Spleen (tissue), 11 donors: ENCODE results near the gene MLNR. TPM values are rescaled to one million over a fixed set of nuclear protein-coding genes. Genes with fewer than 3 reads are reported as not detected.

ENCODE experiments used
- DNase-seq: peaks from one replicate; pipeline ENCODE4 v3.0.0-alpha.2; 2020
- H3K27ac ChIP-seq, 8 donors: fragments of 200-600 bp; sonication (generic) in 7 of 8; 1 replicate in 4 of 8; 2 replicates in 4 of 8; pipeline versions ENCODE4 v1.5.0 to v1.8.0; 2016 to 2021; ENCODE audit warnings: inconsistent platforms in 4 of 8, mild to moderate bottlenecking in 4 of 8, moderate library complexity in 1 of 8
- H3K27me3 ChIP-seq, 7 donors: fragments of 200-600 bp; sonication (generic) in 6 of 7; replicated peaks in 1 of 7; 1 replicate in 4 of 7; 2 replicates in 3 of 7; pipeline versions ENCODE4 v1.5.0 to v1.8.0; 2016 to 2021; ENCODE audit warnings: inconsistent platforms in 3 of 7, mild to moderate bottlenecking in 1 of 7
- H3K36me3 ChIP-seq, 6 donors: fragments of 200-600 bp; sonication (generic) in 5 of 6; 1 replicate in 4 of 6; 2 replicates in 2 of 6; pipeline versions ENCODE4 v1.5.0 to v1.8.0; 2016 to 2021; ENCODE audit warnings: inconsistent platforms in 2 of 6
- H3K4me1 ChIP-seq, 6 donors: fragments of 200-600 bp; sonication (generic) in 5 of 6; 1 replicate in 3 of 6; 2 replicates in 3 of 6; pipeline versions ENCODE4 v1.5.0 to v1.8.0; 2016 to 2021; ENCODE audit warnings: inconsistent platforms in 3 of 6
- H3K4me3 ChIP-seq, 8 donors: fragments of 200-600 bp; sonication (generic) in 7 of 8; 1 replicate in 4 of 8; 2 replicates in 4 of 8; pipeline versions ENCODE4 v1.5.0 to v1.8.0; 2016 to 2021; ENCODE audit warnings: inconsistent platforms in 4 of 8, mild to moderate bottlenecking in 4 of 8, moderate library complexity in 2 of 8
- H3K9me3 ChIP-seq, 8 donors: fragments of 200-600 bp; sonication (generic) in 7 of 8; 1 replicate in 4 of 8; 2 replicates in 4 of 8; pipeline versions ENCODE4 v1.5.0 to v1.8.0; 2016 to 2021; ENCODE audit warnings: inconsistent platforms in 4 of 8
- CTCF ChIP-seq, 11 experiments: fragments of 200-600 bp in 7 of 11; fragments of 450-650 bp in 4 of 11; sonication (generic) in 4 of 11; IDR thresholded peaks in 8 of 11; conservative IDR thresholded peaks in 3 of 11; 1 replicate in 7 of 11; 2 replicates in 4 of 11; pipeline versions ENCODE4 v1.4.0 to v1.8.0; 2016 to 2021; ENCODE audit warnings: antibody characterized with exemption in 11 of 11, inconsistent platforms in 4 of 11, mild to moderate bottlenecking in 1 of 11
- POLR2A ChIP-seq, 3 donors: fragments of 450-650 bp; IDR thresholded peaks; one replicate each; pipeline ENCODE4 v1.5.1; 2017; ENCODE audit warnings: antibody characterized with exemption in 3 of 3, mild to moderate bottlenecking in 1 of 3
- POLR2AphosphoS5 ChIP-seq, 3 donors: sonication (generic); formaldehyde crosslinking; IDR thresholded peaks; one replicate each; pipeline ENCODE4 v1.5.1; 2017; ENCODE audit warnings: antibody characterized with exemption in 3 of 3
- WGBS, 5 donors: extraction: QIAGEN DNeasy Blood & Tissue Kit in 3 of 5; methylation state at CpG; one replicate each; pipeline versions ENCODE4 v1.1.5 to v1.1.7; 2013 to 2018; 5-methylcytosine and 5-hydroxymethylcytosine counted together
- intact Hi-C: fragments of 100-400 bp; cut with DNase I; formaldehyde crosslinking; loops from one replicate; pipeline ENCODE4 v1.15.0; 2023; ENCODE audit warnings: low total_unique reads
- polyA plus RNA-seq, 3 donors: library from polyadenylated mRNA; stranded (reverse); fragments of 200-250 nt; gene quantifications; one replicate each; pipeline ENCODE4 v1.2.1, GENCODE V29; 2013
- total RNA-seq, 7 donors: library from RNA; depleted of rRNA in 3 of 7; stranded (reverse); fragments of >200 nt in 3 of 7; fragmentation: NEBNext Ultra II Directional in 4 of 7; extraction: Animal tissue kit (Norgen Biotek cat#: 25700) in 4 of 7; gene quantifications; one replicate each; pipeline versions ENCODE4 v1.1.0 to v1.2.1, GENCODE V29; 2016 to 2021
- donor health status: healthy with polysubstance abuse.
- donor health status: DM: no; HTN: no; CAD: no; lungs with moderate emphysema.
- donor health status: DM: no; HTN: no; CAD: no.
- donor health status: Bipolar disorder and iron deficiency.
- donor health status: healthy.
- donor health status: DM: no; HTN: no; CAD: no.
- donor health status: DM: yes; HTN: yes; CAD: no.

Gene MLNR
- total and polyA plus RNA-seq, 10 donors: 0.37 to 0.40 TPM; not detected in 8

GRCh38 chr13:49208619-49209018 lies 11.5 kb upstream of the MLNR start:
- intact Hi-C loops: no loop called here
- Histone ChIP-seq H3K4me1 (peaks cover 0 to 5% (median 3%) of the 10 kb centered on the region in 6 donors), H3K27ac (no peak overlapping the region), H3K27me3 (no peaks in the 10 kb centered on the region), H3K4me3 (no peak overlapping the region), H3K36me3 (peaks cover 0 to 69% (median 32%) of the 10 kb centered on the region in 6 donors), H3K9me3 (no peaks in the 10 kb centered on the region)
- DNase-seq: no peak
- TF ChIP-seq CTCF (IDR thresholded peaks at IDR 0.05 in 8 of 11, conservative IDR thresholded peaks at IDR 0.05 in 3 of 11) (no peak), POLR2AphosphoS5 (IDR thresholded peaks at IDR 0.05) (no peak), POLR2A (IDR thresholded peaks at IDR 0.05) (no peak)
- 92 to 98% (median 96%) methylated on average over 4 of the region's 4 CpGs for WGBS, 5 donors

- 88 to 100% (median 95%) methylated on average over 1 of the region's 1 CpG for WGBS, 5 donors
- no peak overlapping the region for H3K27ac ChIP-seq
- intact Hi-C loops: no loop called here
- no peak for DNase-seq
- no peaks in the 10 kb centered on the region for H3K9me3 ChIP-seq
- H3K4me1 ChIP-seq: peaks cover 0 to 20% (median 10%) of the 10 kb centered on the region in 6 donors
- TF ChIP-seq CTCF (IDR thresholded peaks at IDR 0.05 in 8 of 11, conservative IDR thresholded peaks at IDR 0.05 in 3 of 11): no peak
- TF ChIP-seq POLR2AphosphoS5 (IDR thresholded peaks at IDR 0.05): no peak
- TF ChIP-seq POLR2A (IDR thresholded peaks at IDR 0.05): no peak
- H3K4me3 ChIP-seq: no peak overlapping the region
- no peaks in the 10 kb centered on the region for H3K27me3 ChIP-seq
- H3K36me3 ChIP-seq: peaks cover 0 to 54% (median 25%) of the 10 kb centered on the region in 6 donors
These were observed 10.0 kb upstream of the MLNR start for GRCh38 chr13:49210114-49210513.

- TF ChIP-seq POLR2A (IDR thresholded peaks at IDR 0.05): no peak
- peak in 1 of 3 donors; percentile 18 for TF ChIP-seq POLR2AphosphoS5 (IDR thresholded peaks at IDR 0.05)
- no peak for TF ChIP-seq CTCF (IDR thresholded peaks at IDR 0.05 in 8 of 11, conservative IDR thresholded peaks at IDR 0.05 in 3 of 11)
- H3K4me1 ChIP-seq: peaks cover 0 to 23% (median 13%) of the 10 kb centered on the region in 6 donors
- no peak overlapping the region for H3K27ac ChIP-seq
- WGBS, 5 donors: 85 to 95% (median 92%) methylated on average over 5 of the region's 5 CpGs
- peaks cover 0 to 48% (median 23%) of the 10 kb centered on the region in 6 donors for H3K36me3 ChIP-seq
- intact Hi-C loops: no loop called here
- no peak for DNase-seq
- H3K27me3 ChIP-seq: no peaks in the 10 kb centered on the region
- H3K9me3 ChIP-seq: no peaks in the 10 kb centered on the region
- no peak overlapping the region for H3K4me3 ChIP-seq
These were observed 9.5 kb upstream of the MLNR start for GRCh38 chr13:49210669-49211068.

GRCh38 chr13:49213539-49213938 lies 6.6 kb upstream of the MLNR start:
- no peak for TF ChIP-seq POLR2A (IDR thresholded peaks at IDR 0.05)
- TF ChIP-seq POLR2AphosphoS5 (IDR thresholded peaks at IDR 0.05): no peak
- no peak for TF ChIP-seq CTCF (IDR thresholded peaks at IDR 0.05 in 8 of 11, conservative IDR thresholded peaks at IDR 0.05 in 3 of 11)
- DNase-seq: no peak
- WGBS, 5 donors: 63 to 86% (median 67%) methylated on average over 1 of the region's 1 CpG
- intact Hi-C loops: no loop called here
- Histone ChIP-seq H3K4me3 (peak overlapping the region in 1 of 8 donors; percentile 9), H3K4me1 (peaks cover 0 to 39% (median 14%) of the 10 kb centered on the region in 6 donors), H3K27me3 (peaks cover 0 to 16% (median 5%) of the 10 kb centered on the region in 7 donors), H3K36me3 (peaks cover 0 to 20% (median 2%) of the 10 kb centered on the region in 6 donors), H3K27ac (peak overlapping the region in 4 of 8 donors; percentile 56 to 83 (median 73)), H3K9me3 (no peaks in the 10 kb centered on the region)
